Measurements from ENCODE around the gene PIP5K1A. TPM values are rescaled to one million over a fixed set of nuclear protein-coding genes. Genes with fewer than 3 reads are reported as not detected.

Gene PIP5K1A
- total and polyA plus RNA-seq, 9 of the 15 experiments (the other 6 are each of a cell fraction or from before 2014, with no cell fraction given), result 1.9 to 42.4 (median 18.8) TPM

GRCh38 chr1:151281969-151282882 is 83.9 kb downstream of the PIP5K1A start, which contains the start of gene ZNF687 (continued):
- TF ChIP-seq AFF4 (CRISPR knock-in tag; IDR thresholded peaks at IDR 0.05), result 0 out of 2 replicates have a peak, but pooled peaks have one; percentile 16
- peak; percentile 87 for TF ChIP-seq POLR2G (IDR thresholded peaks at IDR 0.05; ENCODE audit: low read depth, low read length)
- peak in 1 of 2 experiments; percentile 22; a peak in 1 of 4 replicates for TF ChIP-seq HDAC1 (IDR thresholded peaks at IDR 0.05)
- TF ChIP-seq RCOR1 (IDR thresholded peaks at IDR 0.05; ENCODE audit: borderline replicate concordance in 1 of 2, low read depth in 2 of 2, low read length in 2 of 2), result 0 out of 4 replicates have a peak, but pooled peaks of 1 of the 2 experiments have one; percentile 5
- no peak for TF ChIP-seq CTCFL (IDR thresholded peaks at IDR 0.05; ENCODE audit: borderline replicate concordance, insufficient read depth, low read depth, low read length, poor library complexity, severe bottlenecking)
- TF ChIP-seq DLX4 (CRISPR knock-in tag; IDR thresholded peaks at IDR 0.05), result no peak
- peak; percentile 99 for TF ChIP-seq PBX2 (CRISPR knock-in tag; IDR thresholded peaks at IDR 0.05; ENCODE audit: low read depth)
- TF ChIP-seq PBX2 (tag; conservative IDR thresholded peaks at IDR 0.05; ENCODE audit: low read depth), result peak; percentile 100
- TF ChIP-seq, protein P1, sequence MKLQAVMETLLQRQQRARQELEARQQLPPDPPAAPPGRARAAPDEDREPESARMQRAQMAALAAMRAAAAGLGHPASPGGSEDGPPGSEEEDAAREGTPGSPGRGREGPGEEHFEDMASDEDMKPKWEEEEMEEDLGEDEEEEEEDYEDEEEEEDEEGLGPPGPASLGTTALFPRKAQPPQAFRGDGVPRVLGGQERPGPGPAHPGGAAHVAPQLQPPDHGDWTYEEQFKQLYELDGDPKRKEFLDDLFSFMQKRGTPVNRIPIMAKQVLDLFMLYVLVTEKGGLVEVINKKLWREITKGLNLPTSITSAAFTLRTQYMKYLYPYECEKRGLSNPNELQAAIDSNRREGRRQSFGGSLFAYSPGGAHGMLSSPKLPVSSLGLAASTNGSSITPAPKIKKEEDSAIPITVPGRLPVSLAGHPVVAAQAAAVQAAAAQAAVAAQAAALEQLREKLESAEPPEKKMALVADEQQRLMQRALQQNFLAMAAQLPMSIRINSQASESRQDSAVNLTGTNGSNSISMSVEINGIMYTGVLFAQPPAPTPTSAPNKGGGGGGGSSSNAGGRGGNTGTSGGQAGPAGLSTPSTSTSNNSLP (IDR thresholded peaks at IDR 0.05; ENCODE audit: borderline replicate concordance, low read depth, low read length), result peak; percentile 99
- TF ChIP-seq, protein P2, sequence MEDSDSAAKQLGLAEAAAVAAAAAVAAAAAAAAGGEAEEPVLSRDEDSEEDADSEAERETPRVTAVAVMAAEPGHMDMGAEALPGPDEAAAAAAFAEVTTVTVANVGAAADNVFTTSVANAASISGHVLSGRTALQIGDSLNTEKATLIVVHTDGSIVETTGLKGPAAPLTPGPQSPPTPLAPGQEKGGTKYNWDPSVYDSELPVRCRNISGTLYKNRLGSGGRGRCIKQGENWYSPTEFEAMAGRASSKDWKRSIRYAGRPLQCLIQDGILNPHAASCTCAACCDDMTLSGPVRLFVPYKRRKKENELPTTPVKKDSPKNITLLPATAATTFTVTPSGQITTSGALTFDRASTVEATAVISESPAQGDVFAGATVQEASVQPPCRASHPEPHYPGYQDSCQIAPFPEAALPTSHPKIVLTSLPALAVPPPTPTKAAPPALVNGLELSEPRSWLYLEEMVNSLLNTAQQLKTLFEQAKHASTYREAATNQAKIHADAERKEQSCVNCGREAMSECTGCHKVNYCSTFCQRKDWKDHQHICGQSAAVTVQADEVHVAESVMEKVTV (CRISPR knock-in tag; IDR thresholded peaks at IDR 0.05), result no peak
- peak; percentile 88 for TF ChIP-seq PCBP1 (IDR thresholded peaks at IDR 0.05; ENCODE audit: low read depth, low read length, poor library complexity, severe bottlenecking)

All from K562 (cell line).